Fibroblast of pulmonary artery (primary cell): ENCODE measurements around the gene FOXP1.
A peak's percentile ranks its signal among the peaks of the same experiment; 100 is the strongest.

Experiments
- DNase-seq: peaks from one replicate; pipeline ENCODE4 v3.0.0-alpha.2; 2010; ENCODE audit warnings: low read depth
- H3K4me3 ChIP-seq: replicated peaks from 2 replicates; pipeline ENCODE4 v1.5.1; 2011; ENCODE audit warnings: low read depth, mild to moderate bottlenecking, control low read depth, low read length, moderate library complexity
- CTCF ChIP-seq: IDR thresholded peaks from 2 replicates; pipeline ENCODE4 v1.5.1; 2011; ENCODE audit warnings: mild to moderate bottlenecking, control low read depth, low read length, inconsistent platforms; ENCODE audit errors: missing control alignments

The FOXP1 gene

GRCh38 chr3:71207632-71208031 is 375.9 kb downstream of the FOXP1 start:
- no peak for DNase-seq
- H3K4me3 ChIP-seq: no peak overlapping the region
- no peak for TF ChIP-seq CTCF

GRCh38 chr3:71206305-71207165 is 377.0 kb downstream of the FOXP1 start:
- H3K4me3 ChIP-seq: no peak overlapping the region
- no peak for DNase-seq
- TF ChIP-seq CTCF: no peak

- no peak for DNase-seq
- TF ChIP-seq CTCF: no peak
Observed at GRCh38 chr3:71203727-71204488, 379.6 kb downstream of the FOXP1 start.

GRCh38 chr3:71202848-71203533 is 380.5 kb downstream of the FOXP1 start:
- no peak for DNase-seq
- no peak for TF ChIP-seq CTCF
- no peak overlapping the region for H3K4me3 ChIP-seq

More at GRCh38 chr3:71203727-71204488, 379.6 kb downstream of the FOXP1 start:
- H3K4me3 ChIP-seq: no peak overlapping the region

GRCh38 chr3:71201939-71202338 is 381.6 kb downstream of the FOXP1 start:
- TF ChIP-seq CTCF: no peak
- no peak overlapping the region for H3K4me3 ChIP-seq
- peak; percentile 64 for DNase-seq

GRCh38 chr3:71197841-71198565 is 385.5 kb downstream of the FOXP1 start:
- H3K4me3 ChIP-seq: no peak overlapping the region
- no peak for DNase-seq
- TF ChIP-seq CTCF: no peak
